CD4-positive, alpha-beta T cell (primary cell): Measurements from ENCODE around the gene KRTAP6-1. TPM values are rescaled to one million over a fixed set of nuclear protein-coding genes. Genes with fewer than 3 reads are reported as not detected.

Experiments used
- ATAC-seq: fragments of 200-7000 bp; cut with Tn5 transposase; one replicate; pipeline ENCODE4 v1.10.0; 2022; ENCODE audit warnings: mild to moderate bottlenecking; ENCODE audit not compliant: poor library complexity
- CTCF ChIA-PET: fragments of 350-600 bp; sonication (Branson Sonifier 250); formaldehyde crosslinking; loops from one replicate; lab custom pipeline; 2021; ENCODE audit warnings: antibody characterized with exemption, inconsistent platforms; lab: Charles Lee
- POLR2A ChIA-PET: fragments of 350-600 bp; sonication (Branson Sonifier 250); formaldehyde crosslinking; loops from one replicate; lab custom pipeline; 2021; ENCODE audit warnings: antibody characterized with exemption, inconsistent platforms; lab: Charles Lee
- DNase-seq, 14 experiments: peaks; one replicate each; pipeline ENCODE4 v3.0.0-alpha.2; 2013 to 2020; ENCODE audit warnings: mixed read lengths in 2 of 14
- H3K27ac ChIP-seq, 2 donors: one replicate each; pipeline versions ENCODE4 v1.5.1 to v1.7.0; 2013; ENCODE audit warnings: low read length in 2 of 2, low read depth in 1 of 2, mild to moderate bottlenecking in 1 of 2
- H3K27me3 ChIP-seq, 2 experiments: 1 replicate in 1 of 2; 2 replicates in 1 of 2; pipeline versions ENCODE4 v1.6.1 to v1.7.0; 2013; ENCODE audit warnings: low read length in 2 of 2, control low read depth in 1 of 2, mild to moderate bottlenecking in 1 of 2, moderate library complexity in 1 of 2; ENCODE audit not compliant: insufficient read depth in 2 of 2, control insufficient read depth in 1 of 2
- H3K36me3 ChIP-seq: one replicate; pipeline ENCODE4 v1.6.1; 2013; ENCODE audit warnings: low read length, control low read depth; ENCODE audit not compliant: insufficient read depth
- H3K4me1 ChIP-seq: one replicate; pipeline ENCODE4 v1.6.1; 2013; ENCODE audit warnings: low read length, control low read depth; ENCODE audit not compliant: insufficient read depth
- H3K4me3 ChIP-seq: one replicate; pipeline ENCODE4 v1.5.1; 2013; ENCODE audit warnings: mild to moderate bottlenecking, low read length, moderate library complexity
- H3K9me3 ChIP-seq, 2 experiments: 1 replicate in 1 of 2; 2 replicates in 1 of 2; pipeline versions ENCODE4 v1.6.1 to v1.7.0; 2013; ENCODE audit warnings: low read length in 2 of 2, mild to moderate bottlenecking in 2 of 2, control low read depth in 1 of 2, moderate library complexity in 1 of 2; ENCODE audit not compliant: control insufficient read depth in 1 of 2, insufficient read depth in 1 of 2
- H3K27ac Mint-ChIP-seq: one replicate; pipeline ENCODE4 v1.8.0; 2020; ENCODE audit warnings: mixed read lengths
- H3K27me3 Mint-ChIP-seq: one replicate; pipeline ENCODE4 v1.8.0; 2021; ENCODE audit warnings: mixed read lengths
- H3K36me3 Mint-ChIP-seq: one replicate; pipeline ENCODE4 v1.8.0; 2021; ENCODE audit warnings: low read depth, mixed read lengths
- H3K4me1 Mint-ChIP-seq: one replicate; pipeline ENCODE4 v1.8.0; 2021; ENCODE audit warnings: low read depth, mixed read lengths
- H3K4me3 Mint-ChIP-seq: one replicate; pipeline ENCODE4 v1.8.0; 2020; ENCODE audit warnings: mild to moderate bottlenecking, mixed read lengths
- H3K9me3 Mint-ChIP-seq: one replicate; pipeline ENCODE4 v1.8.0; 2020; ENCODE audit warnings: mixed read lengths
- CTCF ChIP-seq: fragments of 200-600 bp; IDR thresholded peaks from one replicate; pipeline ENCODE4 v1.8.0; 2022; ENCODE audit warnings: antibody characterized with exemption, mild to moderate bottlenecking
- intact Hi-C, 2 experiments: fragments of 100-400 bp; cut with DNase I in 1 of 2; cut with micrococcal nuclease in 1 of 2; formaldehyde crosslinking; loops; one replicate each; pipeline versions ENCODE4 v1.15.1 to v1.9.0; 2023 to 2025; cut with DNase I, micrococcal nuclease
- polyA plus RNA-seq, 2 donors: library from polyadenylated mRNA; unstranded; fragments of 120-200 nt; gene quantifications; one replicate each; pipeline ENCODE4 v1.2.1, GENCODE V29; 2013
- total RNA-seq, 174 experiments: library from RNA in 2 of 174; stranded (reverse) in 2 of 174; gene quantifications; one replicate each; pipeline ENCODE4 v1.2.3 and lab custom pipeline; 2021 to 2026

Gene KRTAP6-1
- total RNA-seq (not detected), total RNA-seq (lab: John Stamatoyannopoulos, UW) (0 to 0.04 (median 0) reads per million in 172 experiments)
- polyA plus RNA-seq (2013, experiment 1 of 2): not detected
- not detected for polyA plus RNA-seq (2013, experiment 2 of 2)

- H3K27me3 Mint-ChIP-seq: no peaks in the 10 kb centered on the region
- no peak for TF ChIP-seq CTCF
- H3K27ac Mint-ChIP-seq: no peak within 1 kb of the TSS
- Histone ChIP-seq H3K4me1 (no peaks in the 10 kb centered on the region), H3K4me3 (no peak within 1 kb of the TSS), H3K27ac (no peak within 1 kb of the TSS), H3K27me3 (no peaks in the 10 kb centered on the region), H3K9me3 (peaks cover 0 to 4% of the 10 kb centered on the region in 2 experiments), H3K36me3 (no peaks in the 10 kb centered on the region)
- H3K4me1 Mint-ChIP-seq: no peaks in the 10 kb centered on the region
- POLR2A ChIA-PET: no interaction called here
- DNase-seq (no peak), ATAC-seq (no peak)
- peaks cover 5% of the 10 kb centered on the region for H3K9me3 Mint-ChIP-seq
- no peak within 1 kb of the TSS for H3K4me3 Mint-ChIP-seq
- intact Hi-C loops: no loop called here
- CTCF ChIA-PET: no interaction called here
- H3K36me3 Mint-ChIP-seq: no peaks in the 10 kb centered on the region
Observed at GRCh38 chr21:30613836-30614235, at the start of gene KRTAP6-1. Gene KRTAP6-1, minus strand, starts transcription at chr21:30613930. Its CDS starts 26 bp downstream, at chr21:30613904.

GRCh38 chr21:30652891-30653290 lies 39.2 kb upstream of the KRTAP6-1 start:
- H3K36me3 ChIP-seq: no peaks in the 10 kb centered on the region
- no peak overlapping the region for H3K27ac Mint-ChIP-seq
- H3K27ac ChIP-seq: no peak overlapping the region
- ATAC-seq (no peak), DNase-seq (no peak)
- H3K9me3 Mint-ChIP-seq: no peaks in the 10 kb centered on the region
- H3K4me1 ChIP-seq: no peaks in the 10 kb centered on the region
- H3K27me3 Mint-ChIP-seq: no peaks in the 10 kb centered on the region
- no peak overlapping the region for H3K4me3 ChIP-seq
- no peaks in the 10 kb centered on the region for H3K36me3 Mint-ChIP-seq
- H3K4me1 Mint-ChIP-seq: no peaks in the 10 kb centered on the region
- CTCF ChIA-PET: no interaction called here
- no peak for TF ChIP-seq CTCF
- POLR2A ChIA-PET: no interaction called here
- H3K4me3 Mint-ChIP-seq: no peak overlapping the region
- intact Hi-C loops: no loop called here
- no peaks in the 10 kb centered on the region for H3K9me3 ChIP-seq
- H3K27me3 ChIP-seq: no peaks in the 10 kb centered on the region

- ChIA-PET POLR2A (no interaction called here), CTCF (no interaction called here)
- H3K4me3 ChIP-seq: no peak overlapping the region
- TF ChIP-seq CTCF: no peak
- ATAC-seq (no peak), DNase-seq (no peak)
- intact Hi-C loops: no loop called here
- H3K9me3 Mint-ChIP-seq: peaks cover 4% of the 10 kb centered on the region
- H3K4me3 Mint-ChIP-seq: no peak overlapping the region
- H3K27ac ChIP-seq: no peak overlapping the region
- peaks cover 0 to 4% of the 10 kb centered on the region in 2 experiments for H3K9me3 ChIP-seq
- no peaks in the 10 kb centered on the region for H3K27me3 ChIP-seq
- no peaks in the 10 kb centered on the region for H3K36me3 Mint-ChIP-seq
- no peaks in the 10 kb centered on the region for H3K36me3 ChIP-seq
- no peak overlapping the region for H3K27ac Mint-ChIP-seq
- H3K27me3 Mint-ChIP-seq: no peaks in the 10 kb centered on the region
- no peaks in the 10 kb centered on the region for H3K4me1 ChIP-seq
- no peaks in the 10 kb centered on the region for H3K4me1 Mint-ChIP-seq
Observed at GRCh38 chr21:30646904-30647414, 33.2 kb upstream of the KRTAP6-1 start.
